Immature natural killer cell (primary cell): Measurements from ENCODE around the gene TMIE. TPM values are rescaled to one million over a fixed set of nuclear protein-coding genes. Genes with fewer than 3 reads are reported as not detected.

ENCODE experiments used
- DNase-seq, 3 donors: peaks; one replicate each; pipeline ENCODE4 v3.0.0; 2022; ENCODE audit warnings: mixed read lengths in 1 of 3
- H3K27ac Mint-ChIP-seq, 6 donors: one replicate each; pipeline ENCODE4 v1.8.0; 2020; ENCODE audit warnings: mixed read lengths in 6 of 6, mild to moderate bottlenecking in 5 of 6, inconsistent platforms in 4 of 6, moderate library complexity in 3 of 6
- H3K27me3 Mint-ChIP-seq, 3 donors: one replicate each; pipeline ENCODE4 v1.8.0; 2020 to 2021; ENCODE audit warnings: low read depth in 3 of 3, mild to moderate bottlenecking in 3 of 3, mixed read lengths in 3 of 3, moderate library complexity in 3 of 3, inconsistent platforms in 1 of 3
- H3K36me3 Mint-ChIP-seq, 3 donors: one replicate each; pipeline ENCODE4 v1.8.0; 2020; ENCODE audit warnings: mixed read lengths in 3 of 3, inconsistent platforms in 2 of 3, mild to moderate bottlenecking in 2 of 3
- H3K4me1 Mint-ChIP-seq, 2 donors: one replicate each; pipeline ENCODE4 v1.8.0; 2020; ENCODE audit warnings: inconsistent platforms in 2 of 2, mild to moderate bottlenecking in 2 of 2, mixed read lengths in 2 of 2, moderate library complexity in 1 of 2
- H3K4me3 Mint-ChIP-seq, 5 donors: one replicate each; pipeline ENCODE4 v1.8.0; 2020; ENCODE audit warnings: mild to moderate bottlenecking in 5 of 5, mixed read lengths in 5 of 5, inconsistent platforms in 3 of 5, moderate library complexity in 3 of 5
- H3K9me3 Mint-ChIP-seq, 6 donors: one replicate each; pipeline ENCODE4 v1.8.0; 2020; ENCODE audit warnings: mild to moderate bottlenecking in 6 of 6, mixed read lengths in 6 of 6, inconsistent platforms in 4 of 6, moderate library complexity in 3 of 6
- polyA plus RNA-seq, 3 donors: library from polyadenylated mRNA; unstranded; fragments of 300-500 nt; fragmentation: Illumina TruSeq; gene quantifications; one replicate each; pipeline ENCODE4 v1.2.3, GENCODE V29; 2021

Gene TMIE
- polyA plus RNA-seq, 3 donors from 2014 or later = not detected

- no peaks in the 10 kb centered on the region for H3K9me3 Mint-ChIP-seq
- no peaks in the 10 kb centered on the region for H3K4me1 Mint-ChIP-seq
- H3K4me3 Mint-ChIP-seq = no peak overlapping the region
- no peaks in the 10 kb centered on the region for H3K36me3 Mint-ChIP-seq
- DNase-seq = no peak
- H3K27me3 Mint-ChIP-seq = peaks cover 0 to 10% (median 7%) of the 10 kb centered on the region in 3 donors
- H3K27ac Mint-ChIP-seq = no peak overlapping the region
Measured at GRCh38 chr3:46664971-46665762, 36.0 kb upstream of the TMIE start.

- H3K27ac Mint-ChIP-seq = no peak overlapping the region
- H3K4me3 Mint-ChIP-seq = no peak overlapping the region
- H3K4me1 Mint-ChIP-seq = no peaks in the 10 kb centered on the region
- peaks cover 0 to 10% (median 7%) of the 10 kb centered on the region in 3 donors for H3K27me3 Mint-ChIP-seq
- no peak for DNase-seq
- H3K9me3 Mint-ChIP-seq = no peaks in the 10 kb centered on the region
- H3K36me3 Mint-ChIP-seq = no peaks in the 10 kb centered on the region
Measured at GRCh38 chr3:46665763-46666452, 35.3 kb upstream of the TMIE start.

GRCh38 chr3:46666453-46666845, 34.7 kb upstream of the TMIE start:
- Mint-ChIP-seq H3K27me3 (peaks cover 0 to 10% (median 7%) of the 10 kb centered on the region in 3 donors), H3K9me3 (no peaks in the 10 kb centered on the region), H3K4me3 (no peak overlapping the region), H3K36me3 (no peaks in the 10 kb centered on the region), H3K4me1 (no peaks in the 10 kb centered on the region), H3K27ac (no peak overlapping the region)
- DNase-seq = no peak

- H3K27ac Mint-ChIP-seq = no peak overlapping the region
Measured at GRCh38 chr3:46667061-46667621, 34.1 kb upstream of the TMIE start.

GRCh38 chr3:46667657-46668056, 33.5 kb upstream of the TMIE start:
- peaks cover 0 to 7% (median 6%) of the 10 kb centered on the region in 3 donors for H3K27me3 Mint-ChIP-seq
- H3K36me3 Mint-ChIP-seq = no peaks in the 10 kb centered on the region
- H3K4me1 Mint-ChIP-seq = no peaks in the 10 kb centered on the region
- DNase-seq = no peak
- no peak overlapping the region for H3K4me3 Mint-ChIP-seq
- no peaks in the 10 kb centered on the region for H3K9me3 Mint-ChIP-seq
- H3K27ac Mint-ChIP-seq = no peak overlapping the region

More at GRCh38 chr3:46667061-46667621, 34.1 kb upstream of the TMIE start:
- Mint-ChIP-seq H3K27me3 (peaks cover 0 to 10% (median 7%) of the 10 kb centered on the region in 3 donors), H3K4me3 (no peak overlapping the region), H3K36me3 (no peaks in the 10 kb centered on the region), H3K9me3 (no peaks in the 10 kb centered on the region), H3K4me1 (no peaks in the 10 kb centered on the region)
- no peak for DNase-seq

GRCh38 chr3:46668116-46668515, 33.1 kb upstream of the TMIE start:
- peaks cover 1 to 5% (median 3%) of the 10 kb centered on the region in 3 donors for H3K27me3 Mint-ChIP-seq
- no peak overlapping the region for H3K27ac Mint-ChIP-seq
- no peaks in the 10 kb centered on the region for H3K9me3 Mint-ChIP-seq
- H3K4me3 Mint-ChIP-seq = no peak overlapping the region
- H3K36me3 Mint-ChIP-seq = no peaks in the 10 kb centered on the region
- no peaks in the 10 kb centered on the region for H3K4me1 Mint-ChIP-seq
- DNase-seq = no peak

GRCh38 chr3:46668591-46668990, 32.6 kb upstream of the TMIE start:
- Mint-ChIP-seq H3K4me3 (no peak overlapping the region), H3K27me3 (peaks cover 0 to 5% (median 3%) of the 10 kb centered on the region in 3 donors), H3K27ac (no peak overlapping the region), H3K36me3 (no peaks in the 10 kb centered on the region), H3K9me3 (no peaks in the 10 kb centered on the region), H3K4me1 (no peaks in the 10 kb centered on the region)
- DNase-seq = no peak

GRCh38 chr3:46669191-46669999, 31.8 kb upstream of the TMIE start:
- no peaks in the 10 kb centered on the region for H3K4me1 Mint-ChIP-seq
- no peak overlapping the region for H3K4me3 Mint-ChIP-seq
- H3K27ac Mint-ChIP-seq = no peak overlapping the region
- no peak for DNase-seq
- H3K9me3 Mint-ChIP-seq = no peaks in the 10 kb centered on the region
- peaks cover 0 to 5% (median 3%) of the 10 kb centered on the region in 3 donors for H3K27me3 Mint-ChIP-seq
- H3K36me3 Mint-ChIP-seq = no peaks in the 10 kb centered on the region

GRCh38 chr3:46670000-46670890, 30.9 kb upstream of the TMIE start:
- no peaks in the 10 kb centered on the region for H3K4me1 Mint-ChIP-seq
- H3K36me3 Mint-ChIP-seq = no peaks in the 10 kb centered on the region
- no peaks in the 10 kb centered on the region for H3K9me3 Mint-ChIP-seq
- peaks cover 0 to 5% (median 3%) of the 10 kb centered on the region in 3 donors for H3K27me3 Mint-ChIP-seq
- H3K4me3 Mint-ChIP-seq = no peak overlapping the region
- no peak overlapping the region for H3K27ac Mint-ChIP-seq
- DNase-seq = no peak

- Mint-ChIP-seq H3K27ac (no peak overlapping the region), H3K4me1 (no peaks in the 10 kb centered on the region), H3K4me3 (no peak overlapping the region), H3K27me3 (peaks cover 0 to 5% (median 3%) of the 10 kb centered on the region in 3 donors), H3K36me3 (no peaks in the 10 kb centered on the region), H3K9me3 (no peaks in the 10 kb centered on the region)
- DNase-seq = no peak
Measured at GRCh38 chr3:46670891-46671427, 30.2 kb upstream of the TMIE start.

GRCh38 chr3:46671541-46672348, 29.4 kb upstream of the TMIE start:
- H3K4me1 Mint-ChIP-seq = no peaks in the 10 kb centered on the region
- H3K36me3 Mint-ChIP-seq = no peaks in the 10 kb centered on the region
- no peaks in the 10 kb centered on the region for H3K9me3 Mint-ChIP-seq
- peaks cover 0 to 3% (median 2%) of the 10 kb centered on the region in 3 donors for H3K27me3 Mint-ChIP-seq
- no peak overlapping the region for H3K4me3 Mint-ChIP-seq
- no peak overlapping the region for H3K27ac Mint-ChIP-seq
- no peak for DNase-seq

- DNase-seq = no peak
- Mint-ChIP-seq H3K36me3 (no peaks in the 10 kb centered on the region), H3K4me3 (no peak overlapping the region), H3K4me1 (no peaks in the 10 kb centered on the region), H3K27ac (no peak overlapping the region), H3K27me3 (peaks cover 0 to 3% (median 0%) of the 10 kb centered on the region in 3 donors), H3K9me3 (no peaks in the 10 kb centered on the region)
Measured at GRCh38 chr3:46672349-46672695, 28.9 kb upstream of the TMIE start.
